Lung (tissue), 12 donors: ENCODE measurements around the gene TRPM2. TPM values are rescaled to one million over a fixed set of nuclear protein-coding genes. Genes with fewer than 3 reads are reported as not detected.
A peak's percentile ranks its signal among the peaks of the same experiment; 100 is the strongest.
"Not testable (repeated sequence)": the region's sequence is repeated elsewhere in the genome, so short reads cannot be mapped to it uniquely, and the experiment has no call there.

Source experiments
- ATAC-seq: fragments of 200-7000 bp; cut with Tn5 transposase; one replicate; pipeline ENCODE4 v1.9.1; 2020; ENCODE audit warnings: moderate number of reproducible peaks; ENCODE audit not compliant: insufficient read depth, low FRiP score
- DNase-seq, 3 donors: peaks; one replicate each; pipeline ENCODE4 v3.0.0-alpha.2; 2013 to 2017
- H3K27ac ChIP-seq, 2 donors: one replicate each; pipeline ENCODE4 v1.5.1; 2013; ENCODE audit warnings: mild to moderate bottlenecking in 2 of 2, moderate library complexity in 2 of 2, control low read depth in 1 of 2, inconsistent platforms in 1 of 2, low read depth in 1 of 2, low read length in 1 of 2
- H3K27me3 ChIP-seq, 3 donors: one replicate each; pipeline ENCODE4 v1.5.1; 2013; ENCODE audit warnings: low read length in 2 of 3; ENCODE audit not compliant: control insufficient read depth in 3 of 3, insufficient read depth in 3 of 3
- H3K36me3 ChIP-seq, 4 donors: one replicate each; pipeline ENCODE4 v1.5.1; 2013; ENCODE audit warnings: low read length in 4 of 4, mild to moderate bottlenecking in 1 of 4, moderate library complexity in 1 of 4; ENCODE audit not compliant: control insufficient read depth in 4 of 4, insufficient read depth in 4 of 4
- H3K4me1 ChIP-seq, 5 donors: one replicate each; pipeline ENCODE4 v1.5.1; 2013; ENCODE audit warnings: low read length in 5 of 5, mild to moderate bottlenecking in 2 of 5, moderate library complexity in 1 of 5; ENCODE audit not compliant: control insufficient read depth in 5 of 5, insufficient read depth in 5 of 5
- H3K4me3 ChIP-seq: one replicate; pipeline ENCODE4 v1.5.1; 2013; ENCODE audit warnings: mild to moderate bottlenecking, control low read depth, moderate library complexity
- H3K9ac ChIP-seq, 2 donors: one replicate each; pipeline ENCODE4 v1.5.1; 2013; ENCODE audit warnings: low read length in 2 of 2, control low read depth in 1 of 2; ENCODE audit not compliant: insufficient read depth in 1 of 2
- H3K9me3 ChIP-seq, 4 donors: one replicate each; pipeline ENCODE4 v1.5.1; 2013; ENCODE audit warnings: low read length in 3 of 4, mild to moderate bottlenecking in 1 of 4, moderate library complexity in 1 of 4; ENCODE audit not compliant: control insufficient read depth in 4 of 4, insufficient read depth in 3 of 4
- CTCF ChIP-seq: IDR thresholded peaks from 2 replicates; pipeline ENCODE4 v1.5.1; 2012; ENCODE audit warnings: mild to moderate bottlenecking; ENCODE audit errors: control extremely low read depth, extremely low read depth
- WGBS, 2 donors: extraction: QIAGEN DNeasy Blood & Tissue Kit; methylation state at CpG; one replicate each; pipeline ENCODE4 v1.1.7; 2013; 5-methylcytosine and 5-hydroxymethylcytosine counted together
- polyA plus RNA-seq, 2 donors: library from polyadenylated mRNA; stranded (reverse); fragments of 200-250 nt; gene quantifications; one replicate each; pipeline ENCODE4 v1.2.1, GENCODE V29; 2013
- total RNA-seq, 2 donors: library from RNA; depleted of rRNA in 1 of 2; stranded (reverse); fragments of >200 nt in 1 of 2; gene quantifications; one replicate each; pipeline ENCODE4 v1.2.1, GENCODE V29; 2014 to 2021
- donor health status: control.
- donor health status: control.
- donor health status: Bipolar disorder and iron deficiency.
- donor health status: healthy.
- donor health status: DM: yes; HTN: yes; CAD: no.

The TRPM2 gene
- total and polyA plus RNA-seq, 4 donors = 5.9 to 26.2 (median 10.3) TPM

GRCh38 chr21:44414291-44415072 is 61.1 kb downstream of the TRPM2 start:
- ATAC-seq (no peak), DNase-seq (peak in 2 of 3 donors; percentile 28 to 51)
- Histone ChIP-seq H3K27me3 (no peaks in the 10 kb centered on the region), H3K9me3 (peaks cover 0 to 2% (median under 1%) of the 10 kb centered on the region in 4 donors), H3K9ac (no peak overlapping the region), H3K4me3 (no peak overlapping the region), H3K4me1 (no peaks in the 10 kb centered on the region), H3K36me3 (no peaks in the 10 kb centered on the region), H3K27ac (no peak overlapping the region)
- WGBS, 2 donors = 87 to 90% methylated on average over 30 of the region's 30 CpGs
- TF ChIP-seq CTCF = no peak

- peaks cover 0 to 6% (median under 1%) of the 10 kb centered on the region in 4 donors for H3K9me3 ChIP-seq
- H3K4me1 ChIP-seq = no peaks in the 10 kb centered on the region
- no peaks in the 10 kb centered on the region for H3K36me3 ChIP-seq
- 67 to 75% methylated on average over 24 of the region's 24 CpGs for WGBS, 2 donors
- no peak overlapping the region for H3K9ac ChIP-seq
- H3K27ac ChIP-seq = no peak overlapping the region
- no peaks in the 10 kb centered on the region for H3K27me3 ChIP-seq
- H3K4me3 ChIP-seq = no peak overlapping the region
- DNase-seq (no peak), ATAC-seq (no peak)
- no peak for TF ChIP-seq CTCF
Observed at GRCh38 chr21:44415073-44416025, 61.9 kb downstream of the TRPM2 start.

- Histone ChIP-seq H3K27ac (no peak overlapping the region), H3K4me3 (no peak overlapping the region), H3K27me3 (no peaks in the 10 kb centered on the region), H3K9ac (no peak overlapping the region), H3K4me1 (no peaks in the 10 kb centered on the region), H3K9me3 (peaks cover 0 to 6% (median under 1%) of the 10 kb centered on the region in 4 donors), H3K36me3 (no peaks in the 10 kb centered on the region)
- ATAC-seq (no peak), DNase-seq (no peak)
- no peak for TF ChIP-seq CTCF
- WGBS, 2 donors = 79 to 84% methylated on average over 8 of the region's 8 CpGs
Observed at GRCh38 chr21:44416193-44416592, 62.8 kb downstream of the TRPM2 start.

GRCh38 chr21:44417621-44418107 is 64.2 kb downstream of the TRPM2 start:
- not testable (repeated sequence) for H3K9ac ChIP-seq, ATAC-seq, H3K9me3 ChIP-seq, H3K27me3 ChIP-seq, H3K4me1 ChIP-seq, H3K27ac ChIP-seq, H3K36me3 ChIP-seq, H3K4me3 ChIP-seq, DNase-seq
- 95 to 98% methylated on average over 18 to 21 of the region's 21 CpGs for WGBS, 2 donors
